GM12872 (cell line): ENCODE measurements around the gene RGL1.

Experiments
- CTCF ChIP-seq: IDR thresholded peaks from 3 replicates; pipeline ENCODE4 v1.5.1; 2011; ENCODE audit warnings: low read depth, mild to moderate bottlenecking, low read length, moderate library complexity; ENCODE audit not compliant: insufficient read depth

RGL1 gene

GRCh38 chr1:183879494-183879893 is 74.6 kb downstream of the RGL1 start:
- TF ChIP-seq CTCF: no peak

GRCh38 chr1:183879966-183880365 is 75.0 kb downstream of the RGL1 start:
- TF ChIP-seq CTCF: no peak

GRCh38 chr1:183880531-183881243 is 75.8 kb downstream of the RGL1 start:
- TF ChIP-seq CTCF: no peak

GRCh38 chr1:183881387-183882131 is 76.6 kb downstream of the RGL1 start:
- TF ChIP-seq CTCF: no peak

- TF ChIP-seq CTCF: no peak
These were observed 77.6 kb downstream of the RGL1 start for GRCh38 chr1:183882335-183883167.

- no peak for TF ChIP-seq CTCF
These were observed 78.7 kb downstream of the RGL1 start for GRCh38 chr1:183883623-183884022.

GRCh38 chr1:183884526-183884925 is 79.6 kb downstream of the RGL1 start:
- no peak for TF ChIP-seq CTCF
